Osteoblast (primary cell): Measurements from ENCODE around the gene RNF152. TPM values are rescaled to one million over a fixed set of nuclear protein-coding genes. Genes with fewer than 3 reads are reported as not detected.

Experiments used
- DNase-seq: peaks from one replicate; pipeline ENCODE4 v3.0.0; 2011; ENCODE audit warnings: low spot score, mixed read lengths; ENCODE audit not compliant: insufficient read length; ENCODE audit errors: missing footprints
- H2AFZ ChIP-seq: 2 replicates; pipeline ENCODE4 v1.6.0; 2011; ENCODE audit warnings: mild to moderate bottlenecking, low read length
- H3K27ac ChIP-seq: 2 replicates; pipeline ENCODE4 v1.5.1; 2011; ENCODE audit warnings: mild to moderate bottlenecking, low read depth, low read length, moderate library complexity
- H3K27me3 ChIP-seq: 2 replicates; pipeline ENCODE4 v1.6.0; 2012; ENCODE audit warnings: mild to moderate bottlenecking, control low read depth, inconsistent platforms, low read length, moderate library complexity; ENCODE audit not compliant: insufficient read depth
- H3K36me3 ChIP-seq: 2 replicates; pipeline ENCODE4 v1.5.1; 2011; ENCODE audit warnings: mild to moderate bottlenecking, low read length, control low read depth, moderate library complexity; ENCODE audit not compliant: insufficient read depth
- H3K4me1 ChIP-seq: 2 replicates; pipeline ENCODE4 v1.5.1; 2011; ENCODE audit warnings: mild to moderate bottlenecking, low read length, control low read depth, moderate library complexity; ENCODE audit not compliant: insufficient read depth
- H3K4me2 ChIP-seq: 2 replicates; pipeline ENCODE4 v1.6.0; 2011; ENCODE audit warnings: mild to moderate bottlenecking, low read length; ENCODE audit not compliant: insufficient read depth
- H3K4me3 ChIP-seq: fragments of 200-600 bp; sonication (generic); 3 replicates; pipeline ENCODE4 v1.5.1; 2012; ENCODE audit warnings: mild to moderate bottlenecking, low read length, inconsistent platforms; ENCODE audit not compliant: insufficient read depth
- H3K79me2 ChIP-seq: 2 replicates; pipeline ENCODE4 v1.6.0; 2012; ENCODE audit warnings: mild to moderate bottlenecking, low read length, control low read depth, inconsistent platforms; ENCODE audit not compliant: insufficient read depth
- H3K9me3 ChIP-seq: 2 replicates; pipeline ENCODE4 v1.5.1; 2011; ENCODE audit warnings: low read depth, low read length, control low read depth
- H4K20me1 ChIP-seq: 2 replicates; pipeline ENCODE4 v1.6.0; 2012; ENCODE audit warnings: mild to moderate bottlenecking, low read length, control low read depth; ENCODE audit not compliant: insufficient read depth
- total RNA-seq: library from RNA; depleted of rRNA; stranded (reverse); fragments of >200 nt; gene quantifications from 2 replicates; pipeline ENCODE4 v1.2.3, GENCODE V29; 2012
- TF ChIP-seq, protein P1 (sequence below): IDR thresholded peaks from 2 replicates; pipeline ENCODE4 v1.5.1; 2011; ENCODE audit warnings: mild to moderate bottlenecking, low read depth, low read length, moderate library complexity; ENCODE audit errors: extremely low read depth

Gene RNF152
- total RNA-seq, 1 donor, result 3.3 TPM

DNA sequence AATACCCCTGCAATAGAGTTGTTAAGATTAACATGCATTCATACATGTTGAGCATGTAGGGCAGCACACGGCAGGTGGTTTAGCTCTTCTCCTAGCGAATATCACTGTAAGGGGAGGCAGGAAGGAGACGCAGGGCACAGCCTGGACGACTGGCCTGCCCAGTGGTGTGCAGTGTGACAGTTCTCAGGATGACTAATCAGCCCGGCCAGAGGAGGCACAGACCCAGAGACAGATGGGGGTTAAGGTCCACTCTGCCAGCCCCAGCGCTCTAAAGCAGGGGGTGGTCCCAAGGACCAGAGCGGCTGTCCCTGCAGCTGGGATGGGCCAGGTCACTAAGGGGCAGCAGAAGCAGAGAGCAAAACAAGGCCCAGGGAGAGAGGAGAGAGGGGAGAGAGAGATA lies 63.7 kb downstream of the RNF152 start:
- Histone ChIP-seq H3K79me2 (peaks cover 4% of the 10 kb centered on the region), H4K20me1 (no peaks in the 10 kb centered on the region), H3K9me3 (no peaks in the 10 kb centered on the region), H3K4me3 (no peak overlapping the region), H3K27ac (no peak overlapping the region), H3K4me1 (peaks cover 17% of the 10 kb centered on the region), H3K4me2 (no peak overlapping the region), H2AFZ (no peak overlapping the region), H3K36me3 (no peaks in the 10 kb centered on the region), H3K27me3 (no peaks in the 10 kb centered on the region)
- TF ChIP-seq, protein P1, sequence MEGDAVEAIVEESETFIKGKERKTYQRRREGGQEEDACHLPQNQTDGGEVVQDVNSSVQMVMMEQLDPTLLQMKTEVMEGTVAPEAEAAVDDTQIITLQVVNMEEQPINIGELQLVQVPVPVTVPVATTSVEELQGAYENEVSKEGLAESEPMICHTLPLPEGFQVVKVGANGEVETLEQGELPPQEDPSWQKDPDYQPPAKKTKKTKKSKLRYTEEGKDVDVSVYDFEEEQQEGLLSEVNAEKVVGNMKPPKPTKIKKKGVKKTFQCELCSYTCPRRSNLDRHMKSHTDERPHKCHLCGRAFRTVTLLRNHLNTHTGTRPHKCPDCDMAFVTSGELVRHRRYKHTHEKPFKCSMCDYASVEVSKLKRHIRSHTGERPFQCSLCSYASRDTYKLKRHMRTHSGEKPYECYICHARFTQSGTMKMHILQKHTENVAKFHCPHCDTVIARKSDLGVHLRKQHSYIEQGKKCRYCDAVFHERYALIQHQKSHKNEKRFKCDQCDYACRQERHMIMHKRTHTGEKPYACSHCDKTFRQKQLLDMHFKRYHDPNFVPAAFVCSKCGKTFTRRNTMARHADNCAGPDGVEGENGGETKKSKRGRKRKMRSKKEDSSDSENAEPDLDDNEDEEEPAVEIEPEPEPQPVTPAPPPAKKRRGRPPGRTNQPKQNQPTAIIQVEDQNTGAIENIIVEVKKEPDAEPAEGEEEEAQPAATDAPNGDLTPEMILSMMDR, result no peak
- no peak for DNase-seq

DNA sequence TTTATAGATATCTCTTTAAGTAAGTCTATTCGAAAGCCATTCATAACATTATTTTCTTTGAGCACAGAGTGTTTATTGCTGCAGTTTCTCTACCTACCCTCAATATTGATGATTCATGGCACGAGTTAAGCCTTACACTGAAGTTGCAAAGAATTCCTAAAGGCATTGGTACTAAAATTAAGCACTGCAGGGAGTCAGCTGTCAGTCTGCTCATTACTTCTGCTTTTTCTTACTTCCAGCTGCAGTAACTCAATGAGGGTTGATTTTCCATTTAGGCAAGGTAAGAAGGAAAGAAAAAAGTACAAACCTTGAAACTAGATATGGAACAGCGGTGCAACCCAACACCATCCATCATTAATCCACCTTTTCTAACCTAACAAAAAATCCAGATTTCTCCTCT lies 65.2 kb downstream of the RNF152 start:
- DNase-seq, result no peak
- H3K27me3 ChIP-seq, result no peaks in the 10 kb centered on the region
- H3K79me2 ChIP-seq, result peaks cover under 1% of the 10 kb centered on the region
- H4K20me1 ChIP-seq, result no peaks in the 10 kb centered on the region
- no peak overlapping the region for H2AFZ ChIP-seq
- H3K4me2 ChIP-seq, result no peak overlapping the region
- H3K36me3 ChIP-seq, result no peaks in the 10 kb centered on the region
- no peak overlapping the region for H3K4me3 ChIP-seq
- no peak overlapping the region for H3K27ac ChIP-seq
- TF ChIP-seq, protein P1, result no peak
- H3K4me1 ChIP-seq, result peaks cover 6% of the 10 kb centered on the region
- H3K9me3 ChIP-seq, result no peaks in the 10 kb centered on the region

DNA sequence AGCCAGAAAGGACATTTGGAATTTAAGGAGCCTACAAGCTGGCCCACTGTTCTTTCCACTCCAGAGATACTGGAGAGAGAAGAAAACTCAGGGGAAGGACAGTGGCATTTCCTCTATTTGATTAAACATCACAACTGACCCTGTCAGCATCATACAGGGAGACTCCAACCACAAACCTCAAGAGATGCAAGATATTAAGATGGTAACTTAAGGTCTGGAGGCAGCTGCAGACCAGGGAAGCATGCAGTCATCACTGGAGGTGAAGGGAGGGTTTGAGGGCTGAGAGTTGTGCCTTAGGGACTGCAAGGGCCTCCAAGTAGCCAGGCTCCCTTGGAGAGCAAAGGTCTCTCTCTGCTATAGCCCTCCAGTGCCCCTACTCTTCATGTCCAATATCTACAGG lies 67.4 kb downstream of the RNF152 start:
- no peak overlapping the region for H3K4me2 ChIP-seq
- H3K27me3 ChIP-seq, result no peaks in the 10 kb centered on the region
- H3K27ac ChIP-seq, result no peak overlapping the region

DNA sequence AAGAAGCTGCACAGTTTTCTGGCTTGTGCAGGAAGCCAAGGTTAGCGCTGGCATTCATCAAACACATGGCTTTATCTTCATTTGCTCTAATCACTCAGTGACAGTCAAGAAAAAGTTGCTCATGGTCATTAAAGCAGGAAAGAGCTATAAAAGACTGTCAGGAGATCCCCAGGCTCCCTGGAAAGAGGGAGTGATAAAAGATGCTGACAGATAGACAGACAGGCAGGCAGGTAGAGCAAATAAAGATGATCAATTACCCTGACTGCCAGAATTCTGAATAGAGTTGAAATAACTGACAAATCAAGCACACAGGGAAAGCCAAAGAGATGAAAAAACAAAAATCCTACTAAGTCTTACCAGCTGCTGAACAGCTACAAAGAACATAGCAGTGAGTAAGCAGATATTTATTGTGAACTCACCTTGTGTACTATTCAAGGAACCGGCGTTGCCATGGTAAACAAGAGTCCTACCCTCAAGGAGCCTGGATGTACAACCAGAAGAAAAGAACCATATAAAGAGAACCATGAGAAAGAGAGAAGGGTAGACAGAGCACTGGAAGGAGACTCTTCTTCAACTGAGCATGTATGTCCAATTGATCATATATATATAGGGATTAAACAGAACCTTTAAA lies 68.0 kb downstream of the RNF152 start:
- Histone ChIP-seq H3K9me3 (no peaks in the 10 kb centered on the region), H3K79me2 (no peaks in the 10 kb centered on the region), H3K4me3 (no peak overlapping the region), H3K27me3 (no peaks in the 10 kb centered on the region), H3K4me1 (no peaks in the 10 kb centered on the region), H2AFZ (no peak overlapping the region), H3K36me3 (no peaks in the 10 kb centered on the region), H3K4me2 (no peak overlapping the region), H3K27ac (no peak overlapping the region), H4K20me1 (no peaks in the 10 kb centered on the region)
- no peak for DNase-seq
- TF ChIP-seq, protein P1, result no peak

More for the DNA sequence above, 67.4 kb downstream of the RNF152 start:
- no peak overlapping the region for H3K4me3 ChIP-seq
- TF ChIP-seq, protein P1, result no peak
- H4K20me1 ChIP-seq, result no peaks in the 10 kb centered on the region
- H3K9me3 ChIP-seq, result no peaks in the 10 kb centered on the region
- H2AFZ ChIP-seq, result no peak overlapping the region
- no peaks in the 10 kb centered on the region for H3K79me2 ChIP-seq
- no peaks in the 10 kb centered on the region for H3K4me1 ChIP-seq
- no peak for DNase-seq
- no peaks in the 10 kb centered on the region for H3K36me3 ChIP-seq
